Erythroblast (primary cell): Measurements from ENCODE around the gene NFS1.

Experiments used
- GATA1 ChIP-seq: IDR thresholded peaks from 2 replicates; pipeline ENCODE4 v1.6.1; 2011; ENCODE audit warnings: low read depth, mild to moderate bottlenecking, control low read depth, low read length, moderate library complexity
- POLR2A ChIP-seq: IDR thresholded peaks from 2 replicates; pipeline ENCODE4 v1.6.1; 2011; ENCODE audit warnings: mild to moderate bottlenecking, low read length

- peak; percentile 5 for TF ChIP-seq POLR2A
- no peak for TF ChIP-seq GATA1
Measured at GRCh38 chr20:35724321-35725230, 25.4 kb upstream of the NFS1 start.
